Astrocyte (in vitro differentiated cells and primary cell): ENCODE measurements around the gene GUSB. TPM values are rescaled to one million over a fixed set of nuclear protein-coding genes. Genes with fewer than 3 reads are reported as not detected.

ENCODE experiments used
- DNase-seq: peaks from one replicate; pipeline ENCODE4 v3.0.0-alpha.2; 2010; ENCODE audit warnings: low read depth
- FAIRE-seq: peaks from 2 replicates; lab custom pipeline; 2011; peaks lifted over from hg19 to GRCh38; lab: Jason Lieb, UNC
- H2AFZ ChIP-seq: 2 replicates; pipeline ENCODE4 v1.6.0; 2012; ENCODE audit warnings: low read depth, low read length, inconsistent platforms
- H3K27ac ChIP-seq: 2 replicates; pipeline ENCODE4 v1.5.1; 2011; ENCODE audit warnings: low read depth, low read length, inconsistent platforms
- H3K27me3 ChIP-seq: 2 replicates; pipeline ENCODE4 v1.6.0; 2011; ENCODE audit warnings: low read length, inconsistent platforms; ENCODE audit not compliant: insufficient read depth
- H3K36me3 ChIP-seq: 2 replicates; pipeline ENCODE4 v1.5.1; 2011; ENCODE audit warnings: low read length, inconsistent platforms; ENCODE audit not compliant: insufficient read depth
- H3K4me1 ChIP-seq: 2 replicates; pipeline ENCODE4 v1.5.1; 2011; ENCODE audit warnings: low read length, inconsistent platforms; ENCODE audit not compliant: insufficient read depth
- H3K4me2 ChIP-seq: 2 replicates; pipeline ENCODE4 v1.6.0; 2012; ENCODE audit warnings: low read length, inconsistent platforms
- H3K4me3 ChIP-seq: 2 replicates; pipeline ENCODE4 v1.5.1; 2011; ENCODE audit warnings: low read depth, mild to moderate bottlenecking, low read length, inconsistent platforms; ENCODE audit not compliant: insufficient read depth
- H3K79me2 ChIP-seq: 2 replicates; pipeline ENCODE4 v1.6.0; 2012; ENCODE audit warnings: mild to moderate bottlenecking, low read length, inconsistent platforms; ENCODE audit not compliant: insufficient read depth
- H3K9ac ChIP-seq: 2 replicates; pipeline ENCODE4 v1.6.0; 2012; ENCODE audit warnings: mild to moderate bottlenecking, low read length, inconsistent platforms
- H3K9me3 ChIP-seq: 2 replicates; pipeline ENCODE4 v1.5.1; 2012; ENCODE audit warnings: low read depth, mild to moderate bottlenecking, low read length, inconsistent platforms; ENCODE audit not compliant: insufficient read depth
- H4K20me1 ChIP-seq: 2 replicates; pipeline ENCODE4 v1.6.0; 2012; ENCODE audit warnings: low read length, inconsistent platforms; ENCODE audit not compliant: insufficient read depth
- H3K27ac Mint-ChIP-seq: one replicate; pipeline ENCODE4 v1.8.0; 2021; ENCODE audit warnings: mild to moderate bottlenecking, mixed read lengths; ENCODE audit not compliant: unreplicated experiment
- H3K27me3 Mint-ChIP-seq: one replicate; pipeline ENCODE4 v1.8.0; 2021; ENCODE audit warnings: low read depth, mixed read lengths; ENCODE audit not compliant: unreplicated experiment
- H3K36me3 Mint-ChIP-seq: one replicate; pipeline ENCODE4 v1.8.0; 2021; ENCODE audit warnings: low read depth, mixed read lengths; ENCODE audit not compliant: unreplicated experiment
- H3K4me1 Mint-ChIP-seq: one replicate; pipeline ENCODE4 v1.8.0; 2021; ENCODE audit warnings: low read depth, mixed read lengths; ENCODE audit not compliant: unreplicated experiment
- H3K4me3 Mint-ChIP-seq: one replicate; pipeline ENCODE4 v1.8.0; 2021; ENCODE audit warnings: mild to moderate bottlenecking, moderate library complexity, mixed read lengths; ENCODE audit not compliant: unreplicated experiment
- H3K9me3 Mint-ChIP-seq: one replicate; pipeline ENCODE4 v1.8.0; 2021; ENCODE audit warnings: mild to moderate bottlenecking, mixed read lengths; ENCODE audit not compliant: unreplicated experiment
- EZH2 ChIP-seq: IDR thresholded peaks from 2 replicates; pipeline ENCODE4 v1.6.1; 2012; ENCODE audit warnings: mild to moderate bottlenecking, low read length, inconsistent platforms; ENCODE audit not compliant: insufficient read depth
- total RNA-seq: library from RNA; stranded (reverse); gene quantifications from 2 replicates; pipeline ENCODE4 v1.2.1, GENCODE V29; 2021
- TF ChIP-seq, protein P1 (sequence below): IDR thresholded peaks from 2 replicates; pipeline ENCODE4 v1.5.1; 2011; ENCODE audit warnings: low read depth, mild to moderate bottlenecking, inconsistent platforms, low read length, moderate library complexity; ENCODE audit not compliant: insufficient read depth

GUSB gene
- total RNA-seq, 1 donor from 2014 or later, result 18.3 TPM

DNA sequence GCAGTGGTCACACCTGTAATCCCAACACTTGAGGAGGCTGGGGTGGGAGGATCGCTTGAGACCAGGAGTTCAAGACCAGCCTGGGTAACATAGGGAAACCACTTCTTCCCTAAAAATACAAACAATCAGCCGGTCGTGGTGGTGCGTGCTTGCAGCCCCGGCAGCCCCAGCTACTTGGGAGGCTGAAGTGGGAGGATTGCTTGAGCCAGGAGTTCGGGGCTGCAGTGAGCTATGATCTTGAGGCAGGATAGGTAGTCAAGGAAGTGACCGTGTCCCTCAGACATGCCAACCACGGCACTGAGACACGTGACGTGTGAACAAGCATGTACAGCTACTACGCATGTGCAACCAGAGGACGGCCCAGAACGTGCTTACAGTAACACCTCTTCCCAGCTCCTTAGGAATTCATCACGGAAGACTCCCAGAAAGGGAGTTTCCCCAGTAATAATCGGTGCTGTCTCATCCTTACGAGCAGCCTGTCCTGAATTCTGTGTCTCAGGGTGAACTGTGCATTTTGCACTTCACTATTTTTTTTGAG lies 5.3 kb downstream of the GUSB start:
- Histone ChIP-seq H3K4me2 (no peak overlapping the region), H3K9me3 (no peaks in the 10 kb centered on the region), H3K4me1 (peaks cover 7% of the 10 kb centered on the region), H3K4me3 (no peak overlapping the region), H3K27me3 (no peaks in the 10 kb centered on the region), H3K79me2 (peaks cover 17% of the 10 kb centered on the region), H3K36me3 (peaks cover 3% of the 10 kb centered on the region), H2AFZ (no peak overlapping the region), H4K20me1 (peaks cover 7% of the 10 kb centered on the region), H3K27ac (no peak overlapping the region), H3K9ac (no peak overlapping the region)
- no peak overlapping the region for H3K4me3 Mint-ChIP-seq
- DNase-seq (no peak), FAIRE-seq (no peak)
- no peak overlapping the region for H3K27ac Mint-ChIP-seq
- TF ChIP-seq, protein P1, sequence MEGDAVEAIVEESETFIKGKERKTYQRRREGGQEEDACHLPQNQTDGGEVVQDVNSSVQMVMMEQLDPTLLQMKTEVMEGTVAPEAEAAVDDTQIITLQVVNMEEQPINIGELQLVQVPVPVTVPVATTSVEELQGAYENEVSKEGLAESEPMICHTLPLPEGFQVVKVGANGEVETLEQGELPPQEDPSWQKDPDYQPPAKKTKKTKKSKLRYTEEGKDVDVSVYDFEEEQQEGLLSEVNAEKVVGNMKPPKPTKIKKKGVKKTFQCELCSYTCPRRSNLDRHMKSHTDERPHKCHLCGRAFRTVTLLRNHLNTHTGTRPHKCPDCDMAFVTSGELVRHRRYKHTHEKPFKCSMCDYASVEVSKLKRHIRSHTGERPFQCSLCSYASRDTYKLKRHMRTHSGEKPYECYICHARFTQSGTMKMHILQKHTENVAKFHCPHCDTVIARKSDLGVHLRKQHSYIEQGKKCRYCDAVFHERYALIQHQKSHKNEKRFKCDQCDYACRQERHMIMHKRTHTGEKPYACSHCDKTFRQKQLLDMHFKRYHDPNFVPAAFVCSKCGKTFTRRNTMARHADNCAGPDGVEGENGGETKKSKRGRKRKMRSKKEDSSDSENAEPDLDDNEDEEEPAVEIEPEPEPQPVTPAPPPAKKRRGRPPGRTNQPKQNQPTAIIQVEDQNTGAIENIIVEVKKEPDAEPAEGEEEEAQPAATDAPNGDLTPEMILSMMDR, result no peak
- no peak for TF ChIP-seq EZH2
- no peaks in the 10 kb centered on the region for H3K9me3 Mint-ChIP-seq
- peaks cover 10% of the 10 kb centered on the region for H3K36me3 Mint-ChIP-seq
- no peaks in the 10 kb centered on the region for H3K4me1 Mint-ChIP-seq
- no peaks in the 10 kb centered on the region for H3K27me3 Mint-ChIP-seq

DNA sequence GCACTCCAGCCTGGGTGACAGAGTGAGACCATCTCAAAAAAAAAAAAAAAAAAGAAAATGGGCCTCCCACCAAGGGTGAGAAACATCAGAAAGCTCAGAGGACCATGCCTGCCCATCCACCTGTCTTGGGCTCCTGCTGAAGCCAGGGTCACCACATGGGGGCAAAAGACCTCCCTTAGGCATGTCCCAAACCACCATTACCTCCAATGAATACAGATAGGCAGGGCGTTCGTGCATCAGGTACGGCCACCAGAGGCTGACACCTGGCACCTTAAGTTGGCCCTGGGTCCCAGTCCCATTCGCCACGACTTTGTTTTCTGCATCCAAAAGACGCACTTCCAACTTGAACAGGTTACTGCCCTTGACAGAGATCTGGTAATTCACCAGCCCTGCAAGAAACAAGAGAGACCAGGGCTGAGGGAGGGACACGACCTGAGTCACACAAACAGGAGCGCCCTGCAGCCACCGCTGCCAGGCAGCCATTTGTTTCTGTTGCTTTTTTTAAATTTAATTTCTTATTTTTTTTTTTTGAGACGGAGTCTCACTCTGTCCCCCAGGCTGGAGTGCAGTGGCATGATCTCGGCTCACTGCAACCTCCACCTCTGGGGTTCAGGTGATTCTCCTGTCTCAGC lies 6.1 kb downstream of the GUSB start:
- Mint-ChIP-seq H3K36me3 (peaks cover 10% of the 10 kb centered on the region), H3K4me3 (no peak overlapping the region), H3K27me3 (no peaks in the 10 kb centered on the region), H3K4me1 (no peaks in the 10 kb centered on the region), H3K27ac (no peak overlapping the region), H3K9me3 (no peaks in the 10 kb centered on the region)
- H3K9ac ChIP-seq, result no peak overlapping the region
- FAIRE-seq (no peak), DNase-seq (no peak)
- H2AFZ ChIP-seq, result no peak overlapping the region
- H4K20me1 ChIP-seq, result peaks cover 7% of the 10 kb centered on the region
- peaks cover 3% of the 10 kb centered on the region for H3K36me3 ChIP-seq
- H3K27ac ChIP-seq, result no peak overlapping the region
- peaks cover 9% of the 10 kb centered on the region for H3K79me2 ChIP-seq
- no peaks in the 10 kb centered on the region for H3K27me3 ChIP-seq
- peaks cover 5% of the 10 kb centered on the region for H3K4me1 ChIP-seq
- TF ChIP-seq, protein P1, result no peak
- no peak for TF ChIP-seq EZH2
- no peak overlapping the region for H3K4me3 ChIP-seq
- H3K4me2 ChIP-seq, result no peak overlapping the region
- H3K9me3 ChIP-seq, result no peaks in the 10 kb centered on the region

DNA sequence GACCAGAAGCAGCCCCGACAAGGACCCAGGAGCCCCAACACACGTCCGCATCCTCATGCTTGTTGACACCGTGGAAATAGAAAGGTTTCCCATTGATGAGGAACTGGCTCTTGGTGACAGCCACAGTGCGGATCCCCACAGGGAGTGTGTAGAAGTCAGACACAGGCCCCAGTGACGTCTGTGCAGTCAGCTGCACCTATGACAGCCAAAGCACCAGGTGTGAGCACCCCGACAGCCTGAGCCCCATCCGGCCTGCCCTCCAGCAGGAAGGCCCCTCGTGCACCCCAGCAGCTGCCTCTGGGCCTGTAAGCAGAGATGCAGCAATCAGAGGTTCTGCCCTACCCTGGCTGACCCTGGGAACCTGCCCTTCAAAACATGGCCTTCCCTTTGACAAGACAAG lies 7.1 kb downstream of the GUSB start:
- H3K9me3 Mint-ChIP-seq, result no peaks in the 10 kb centered on the region
- H3K27me3 ChIP-seq, result no peaks in the 10 kb centered on the region
- H3K36me3 Mint-ChIP-seq, result peaks cover 11% of the 10 kb centered on the region
- H3K27me3 Mint-ChIP-seq, result no peaks in the 10 kb centered on the region
- peaks cover 6% of the 10 kb centered on the region for H3K36me3 ChIP-seq
- H3K4me3 Mint-ChIP-seq, result no peak overlapping the region
- no peak overlapping the region for H3K4me3 ChIP-seq
- H2AFZ ChIP-seq, result no peak overlapping the region
- no peaks in the 10 kb centered on the region for H3K9me3 ChIP-seq
- no peaks in the 10 kb centered on the region for H4K20me1 ChIP-seq
- DNase-seq (no peak), FAIRE-seq (no peak)
- H3K4me2 ChIP-seq, result no peak overlapping the region
- H3K79me2 ChIP-seq, result no peaks in the 10 kb centered on the region
- H3K4me1 ChIP-seq, result no peaks in the 10 kb centered on the region
- H3K27ac ChIP-seq, result no peak overlapping the region
- no peak overlapping the region for H3K27ac Mint-ChIP-seq
- no peak for TF ChIP-seq EZH2
- H3K9ac ChIP-seq, result no peak overlapping the region
- H3K4me1 Mint-ChIP-seq, result no peaks in the 10 kb centered on the region
